HepG2 (cell line): ENCODE measurements around the gene TOB2. TPM values are rescaled to one million over a fixed set of nuclear protein-coding genes. Genes with fewer than 3 reads are reported as not detected.

Experiments
- SRSF9 ChIP-seq: fragments of 200-400 bp; formaldehyde crosslinking; IDR thresholded peaks from 2 replicates; pipeline ENCODE4 v1.6.1; 2018; ENCODE audit warnings: borderline replicate concordance, mild to moderate bottlenecking, low read depth, low read length; ENCODE audit not compliant: insufficient read depth, poor library complexity, severe bottlenecking
- ZNF160 ChIP-seq: sonication (generic); formaldehyde crosslinking; IDR thresholded peaks from 2 replicates; pipeline ENCODE4 v1.8.0; 2022; ENCODE audit warnings: mild to moderate bottlenecking, inconsistent platforms, missing genetic modification reagents
- polyA plus RNA-seq, 8 experiments: library from polyadenylated mRNA; depleted of rRNA in 3 of 8; stranded (reverse) in 7 of 8; unstranded in 1 of 8; fragments of >200 nt; fragmentation: Illumina TruSeq in 4 of 8; extraction: Trizol in 4 of 8; gene quantifications; 2 replicates each; pipeline versions ENCODE4 v1.2.1 to v1.2.3, GENCODE V29; 2011 to 2016; ENCODE audit warnings: low read depth in 4 of 8, missing spikeins in 1 of 8, mixed read lengths in 1 of 8; ENCODE audit not compliant: insufficient read depth in 1 of 8
- total RNA-seq, 5 experiments: library from RNA; depleted of rRNA; stranded (reverse); fragments of >200 nt; fragmentation: Illumina TruSeq; extraction: Trizol; gene quantifications; 2 replicates each; pipeline ENCODE4 v1.2.3, GENCODE V29; 2016; ENCODE audit warnings: low read depth in 1 of 5
- TF ChIP-seq, protein P1 (sequence below): sonication (generic); formaldehyde crosslinking; IDR thresholded peaks from 2 replicates; pipeline ENCODE4 v1.4.0; 2020; ENCODE audit warnings: missing genetic modification reagents
- TF ChIP-seq, protein P2 (sequence below): sonication (generic); formaldehyde crosslinking; IDR thresholded peaks from 2 replicates; pipeline ENCODE4 v1.4.0; 2020; ENCODE audit warnings: mild to moderate bottlenecking, missing genetic modification reagents
- TF ChIP-seq, protein P3 (sequence below): sonication (generic); formaldehyde crosslinking; IDR thresholded peaks from 2 replicates; pipeline ENCODE4 v1.8.1; 2022; ENCODE audit warnings: mild to moderate bottlenecking, missing genetic modification reagents
- TF ChIP-seq, protein P4 (sequence below), 2 experiments: fragments of 450-650 bp in 1 of 2; sonication (generic) in 1 of 2; formaldehyde crosslinking in 1 of 2; IDR thresholded peaks; 2 replicates each; pipeline versions ENCODE4 v1.6.1 to v1.8.0; 2016 to 2022; ENCODE audit warnings: antibody characterized with exemption in 1 of 2, mild to moderate bottlenecking in 1 of 2, missing genetic modification reagents in 1 of 2
- TF ChIP-seq, protein P5 (sequence below): sonication (generic); formaldehyde crosslinking; IDR thresholded peaks from 2 replicates; pipeline ENCODE4 v1.5.1; 2020; ENCODE audit warnings: missing genetic modification reagents, mild to moderate bottlenecking, borderline replicate concordance

TOB2 gene
- total and polyA plus RNA-seq, 2 of the 13 experiments (the other 11 are each of a cell fraction or from before 2014, with no cell fraction given), result 12.2 to 13.7 TPM

DNA sequence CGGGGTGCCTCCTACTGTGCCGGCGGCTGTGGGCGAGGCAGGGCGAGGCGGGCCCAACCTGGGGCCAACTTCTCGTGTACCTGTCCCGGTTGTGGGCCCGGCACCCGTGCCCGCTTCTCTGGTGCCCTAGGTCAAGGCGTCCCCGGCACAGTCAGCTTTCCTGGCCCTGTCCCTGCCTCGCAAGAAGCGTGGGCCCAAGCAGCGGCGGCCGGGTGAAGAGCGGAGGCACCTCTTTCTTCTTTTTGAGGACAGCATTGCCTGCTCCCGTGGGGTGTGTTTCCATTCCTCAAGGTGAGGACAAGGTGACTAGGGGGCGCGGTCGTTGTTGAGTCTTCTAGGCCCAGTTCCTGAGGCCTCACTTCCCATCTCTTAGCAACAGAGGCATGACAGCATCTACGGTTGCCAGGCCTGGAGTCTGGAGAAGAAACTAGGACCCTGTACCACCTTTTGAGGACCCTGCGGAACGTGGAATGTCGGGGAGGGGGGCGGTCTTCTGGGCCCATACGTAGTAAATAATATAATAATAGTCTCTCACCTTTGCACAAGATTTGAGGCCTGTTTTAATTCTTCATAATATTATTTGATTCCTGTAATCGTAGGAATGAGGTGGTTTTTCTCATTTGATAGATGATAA, 22.7 kb upstream of the TOB2 start (continued):
- TF ChIP-seq, protein P1, sequence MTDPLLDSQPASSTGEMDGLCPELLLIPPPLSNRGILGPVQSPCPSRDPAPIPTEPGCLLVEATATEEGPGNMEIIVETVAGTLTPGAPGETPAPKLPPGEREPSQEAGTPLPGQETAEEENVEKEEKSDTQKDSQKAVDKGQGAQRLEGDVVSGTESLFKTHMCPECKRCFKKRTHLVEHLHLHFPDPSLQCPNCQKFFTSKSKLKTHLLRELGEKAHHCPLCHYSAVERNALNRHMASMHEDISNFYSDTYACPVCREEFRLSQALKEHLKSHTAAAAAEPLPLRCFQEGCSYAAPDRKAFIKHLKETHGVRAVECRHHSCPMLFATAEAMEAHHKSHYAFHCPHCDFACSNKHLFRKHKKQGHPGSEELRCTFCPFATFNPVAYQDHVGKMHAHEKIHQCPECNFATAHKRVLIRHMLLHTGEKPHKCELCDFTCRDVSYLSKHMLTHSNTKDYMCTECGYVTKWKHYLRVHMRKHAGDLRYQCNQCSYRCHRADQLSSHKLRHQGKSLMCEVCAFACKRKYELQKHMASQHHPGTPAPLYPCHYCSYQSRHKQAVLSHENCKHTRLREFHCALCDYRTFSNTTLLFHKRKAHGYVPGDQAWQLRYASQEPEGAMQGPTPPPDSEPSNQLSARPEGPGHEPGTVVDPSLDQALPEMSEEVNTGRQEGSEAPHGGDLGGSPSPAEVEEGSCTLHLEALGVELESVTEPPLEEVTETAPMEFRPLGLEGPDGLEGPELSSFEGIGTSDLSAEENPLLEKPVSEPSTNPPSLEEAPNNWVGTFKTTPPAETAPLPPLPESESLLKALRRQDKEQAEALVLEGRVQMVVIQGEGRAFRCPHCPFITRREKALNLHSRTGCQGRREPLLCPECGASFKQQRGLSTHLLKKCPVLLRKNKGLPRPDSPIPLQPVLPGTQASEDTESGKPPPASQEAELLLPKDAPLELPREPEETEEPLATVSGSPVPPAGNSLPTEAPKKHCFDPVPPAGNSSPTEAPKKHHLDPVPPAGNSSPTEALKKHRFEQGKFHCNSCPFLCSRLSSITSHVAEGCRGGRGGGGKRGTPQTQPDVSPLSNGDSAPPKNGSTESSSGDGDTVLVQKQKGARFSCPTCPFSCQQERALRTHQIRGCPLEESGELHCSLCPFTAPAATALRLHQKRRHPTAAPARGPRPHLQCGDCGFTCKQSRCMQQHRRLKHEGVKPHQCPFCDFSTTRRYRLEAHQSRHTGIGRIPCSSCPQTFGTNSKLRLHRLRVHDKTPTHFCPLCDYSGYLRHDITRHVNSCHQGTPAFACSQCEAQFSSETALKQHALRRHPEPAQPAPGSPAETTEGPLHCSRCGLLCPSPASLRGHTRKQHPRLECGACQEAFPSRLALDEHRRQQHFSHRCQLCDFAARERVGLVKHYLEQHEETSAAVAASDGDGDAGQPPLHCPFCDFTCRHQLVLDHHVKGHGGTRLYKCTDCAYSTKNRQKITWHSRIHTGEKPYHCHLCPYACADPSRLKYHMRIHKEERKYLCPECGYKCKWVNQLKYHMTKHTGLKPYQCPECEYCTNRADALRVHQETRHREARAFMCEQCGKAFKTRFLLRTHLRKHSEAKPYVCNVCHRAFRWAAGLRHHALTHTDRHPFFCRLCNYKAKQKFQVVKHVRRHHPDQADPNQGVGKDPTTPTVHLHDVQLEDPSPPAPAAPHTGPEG (CRISPR knock-in tag), result no peak
- TF ChIP-seq, protein P2, sequence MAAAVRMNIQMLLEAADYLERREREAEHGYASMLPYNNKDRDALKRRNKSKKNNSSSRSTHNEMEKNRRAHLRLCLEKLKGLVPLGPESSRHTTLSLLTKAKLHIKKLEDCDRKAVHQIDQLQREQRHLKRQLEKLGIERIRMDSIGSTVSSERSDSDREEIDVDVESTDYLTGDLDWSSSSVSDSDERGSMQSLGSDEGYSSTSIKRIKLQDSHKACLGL (CRISPR knock-in tag), result peak; percentile 57; the same call in 1 of the 2 replicates
- no peak for TF ChIP-seq SRSF9
- TF ChIP-seq, protein P3, sequence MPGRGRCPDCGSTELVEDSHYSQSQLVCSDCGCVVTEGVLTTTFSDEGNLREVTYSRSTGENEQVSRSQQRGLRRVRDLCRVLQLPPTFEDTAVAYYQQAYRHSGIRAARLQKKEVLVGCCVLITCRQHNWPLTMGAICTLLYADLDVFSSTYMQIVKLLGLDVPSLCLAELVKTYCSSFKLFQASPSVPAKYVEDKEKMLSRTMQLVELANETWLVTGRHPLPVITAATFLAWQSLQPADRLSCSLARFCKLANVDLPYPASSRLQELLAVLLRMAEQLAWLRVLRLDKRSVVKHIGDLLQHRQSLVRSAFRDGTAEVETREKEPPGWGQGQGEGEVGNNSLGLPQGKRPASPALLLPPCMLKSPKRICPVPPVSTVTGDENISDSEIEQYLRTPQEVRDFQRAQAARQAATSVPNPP (CRISPR knock-in tag), result no peak
- TF ChIP-seq, protein P4, sequence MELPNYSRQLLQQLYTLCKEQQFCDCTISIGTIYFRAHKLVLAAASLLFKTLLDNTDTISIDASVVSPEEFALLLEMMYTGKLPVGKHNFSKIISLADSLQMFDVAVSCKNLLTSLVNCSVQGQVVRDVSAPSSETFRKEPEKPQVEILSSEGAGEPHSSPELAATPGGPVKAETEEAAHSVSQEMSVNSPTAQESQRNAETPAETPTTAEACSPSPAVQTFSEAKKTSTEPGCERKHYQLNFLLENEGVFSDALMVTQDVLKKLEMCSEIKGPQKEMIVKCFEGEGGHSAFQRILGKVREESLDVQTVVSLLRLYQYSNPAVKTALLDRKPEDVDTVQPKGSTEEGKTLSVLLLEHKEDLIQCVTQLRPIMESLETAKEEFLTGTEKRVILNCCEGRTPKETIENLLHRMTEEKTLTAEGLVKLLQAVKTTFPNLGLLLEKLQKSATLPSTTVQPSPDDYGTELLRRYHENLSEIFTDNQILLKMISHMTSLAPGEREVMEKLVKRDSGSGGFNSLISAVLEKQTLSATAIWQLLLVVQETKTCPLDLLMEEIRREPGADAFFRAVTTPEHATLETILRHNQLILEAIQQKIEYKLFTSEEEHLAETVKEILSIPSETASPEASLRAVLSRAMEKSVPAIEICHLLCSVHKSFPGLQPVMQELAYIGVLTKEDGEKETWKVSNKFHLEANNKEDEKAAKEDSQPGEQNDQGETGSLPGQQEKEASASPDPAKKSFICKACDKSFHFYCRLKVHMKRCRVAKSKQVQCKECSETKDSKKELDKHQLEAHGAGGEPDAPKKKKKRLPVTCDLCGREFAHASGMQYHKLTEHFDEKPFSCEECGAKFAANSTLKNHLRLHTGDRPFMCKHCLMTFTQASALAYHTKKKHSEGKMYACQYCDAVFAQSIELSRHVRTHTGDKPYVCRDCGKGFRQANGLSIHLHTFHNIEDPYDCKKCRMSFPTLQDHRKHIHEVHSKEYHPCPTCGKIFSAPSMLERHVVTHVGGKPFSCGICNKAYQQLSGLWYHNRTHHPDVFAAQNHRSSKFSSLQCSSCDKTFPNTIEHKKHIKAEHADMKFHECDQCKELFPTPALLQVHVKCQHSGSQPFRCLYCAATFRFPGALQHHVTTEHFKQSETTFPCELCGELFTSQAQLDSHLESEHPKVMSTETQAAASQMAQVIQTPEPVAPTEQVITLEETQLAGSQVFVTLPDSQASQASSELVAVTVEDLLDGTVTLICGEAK (IDR thresholded peaks at IDR 0.05), result no peak
- TF ChIP-seq, protein P4 (CRISPR knock-in tag; IDR thresholded peaks at IDR 0.05), result peak; percentile 55
- TF ChIP-seq ZNF160 (CRISPR knock-in tag), result peak; percentile 4; the same call in 1 of the 2 replicates
- TF ChIP-seq, protein P5, sequence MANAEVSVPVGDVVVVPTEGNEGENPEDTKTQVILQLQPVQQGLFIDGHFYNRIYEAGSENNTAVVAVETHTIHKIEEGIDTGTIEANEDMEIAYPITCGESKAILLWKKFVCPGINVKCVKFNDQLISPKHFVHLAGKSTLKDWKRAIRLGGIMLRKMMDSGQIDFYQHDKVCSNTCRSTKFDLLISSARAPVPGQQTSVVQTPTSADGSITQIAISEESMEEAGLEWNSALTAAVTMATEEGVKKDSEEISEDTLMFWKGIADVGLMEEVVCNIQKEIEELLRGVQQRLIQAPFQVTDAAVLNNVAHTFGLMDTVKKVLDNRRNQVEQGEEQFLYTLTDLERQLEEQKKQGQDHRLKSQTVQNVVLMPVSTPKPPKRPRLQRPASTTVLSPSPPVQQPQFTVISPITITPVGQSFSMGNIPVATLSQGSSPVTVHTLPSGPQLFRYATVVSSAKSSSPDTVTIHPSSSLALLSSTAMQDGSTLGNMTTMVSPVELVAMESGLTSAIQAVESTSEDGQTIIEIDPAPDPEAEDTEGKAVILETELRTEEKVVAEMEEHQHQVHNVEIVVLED, result peak; percentile 33; the same call in 1 of the 2 replicates
